CD4-positive, alpha-beta memory T cell (primary cell): ENCODE measurements around the gene PTCH2. TPM values are rescaled to one million over a fixed set of nuclear protein-coding genes. Genes with fewer than 3 reads are reported as not detected.

Experiments
- CTCF ChIA-PET: fragments of 350-600 bp; sonication (Branson Sonifier 250); formaldehyde crosslinking; loops from one replicate; lab custom pipeline; 2021; ENCODE audit warnings: inconsistent platforms; ENCODE audit not compliant: partially characterized antibody; lab: Charles Lee
- POLR2A ChIA-PET: fragments of 350-600 bp; sonication (Branson Sonifier 250); formaldehyde crosslinking; loops from one replicate; lab custom pipeline; 2021; ENCODE audit not compliant: partially characterized antibody; lab: Charles Lee
- DNase-seq, 5 donors: peaks; one replicate each; pipeline versions ENCODE4 v3.0.0 to v3.0.0-alpha.2; 2020 to 2022; ENCODE audit warnings: mixed read lengths in 1 of 5
- H3K27ac ChIP-seq: one replicate; pipeline ENCODE4 v1.7.0; 2013; ENCODE audit warnings: low read depth, low read length
- H3K27me3 ChIP-seq: 2 replicates; pipeline ENCODE4 v1.7.0; 2013; ENCODE audit warnings: mild to moderate bottlenecking, low read length, moderate library complexity; ENCODE audit not compliant: insufficient read depth
- H3K36me3 ChIP-seq: 2 replicates; pipeline ENCODE4 v1.7.0; 2013; ENCODE audit warnings: mild to moderate bottlenecking, low read length, moderate library complexity; ENCODE audit not compliant: insufficient read depth
- H3K4me1 ChIP-seq: 2 replicates; pipeline ENCODE4 v1.7.0; 2013; ENCODE audit warnings: mild to moderate bottlenecking, low read length, moderate library complexity; ENCODE audit not compliant: insufficient read depth
- H3K4me3 ChIP-seq, 2 donors: one replicate each; pipeline ENCODE4 v1.7.0; 2013; ENCODE audit warnings: low read length in 2 of 2, mild to moderate bottlenecking in 1 of 2
- H3K9me3 ChIP-seq, 2 donors: one replicate each; pipeline ENCODE4 v1.7.0; 2013; ENCODE audit warnings: low read length in 2 of 2, control low read depth in 1 of 2; ENCODE audit not compliant: control insufficient read depth in 1 of 2
- H3K27ac Mint-ChIP-seq, 7 donors: one replicate each; pipeline ENCODE4 v1.8.0; 2020 to 2021; ENCODE audit warnings: mixed read lengths in 7 of 7, mild to moderate bottlenecking in 6 of 7, inconsistent platforms in 3 of 7, moderate library complexity in 3 of 7
- H3K27me3 Mint-ChIP-seq, 2 donors: one replicate each; pipeline ENCODE4 v1.8.0; 2020 to 2021; ENCODE audit warnings: mixed read lengths in 2 of 2
- H3K36me3 Mint-ChIP-seq, 2 donors: one replicate each; pipeline ENCODE4 v1.8.0; 2020 to 2021; ENCODE audit warnings: mixed read lengths in 2 of 2, inconsistent platforms in 1 of 2, mild to moderate bottlenecking in 1 of 2
- H3K4me1 Mint-ChIP-seq, 4 donors: one replicate each; pipeline ENCODE4 v1.8.0; 2020 to 2021; ENCODE audit warnings: mixed read lengths in 4 of 4, mild to moderate bottlenecking in 1 of 4
- H3K4me3 Mint-ChIP-seq, 8 donors: one replicate each; pipeline ENCODE4 v1.8.0; 2020 to 2021; ENCODE audit warnings: mixed read lengths in 8 of 8, mild to moderate bottlenecking in 7 of 8, moderate library complexity in 6 of 8, inconsistent platforms in 3 of 8
- H3K9me3 Mint-ChIP-seq, 8 donors: one replicate each; pipeline ENCODE4 v1.8.0; 2020 to 2021; ENCODE audit warnings: mixed read lengths in 8 of 8, mild to moderate bottlenecking in 5 of 8, inconsistent platforms in 3 of 8, moderate library complexity in 1 of 8
- intact Hi-C: fragments of 100-400 bp; cut with micrococcal nuclease; formaldehyde crosslinking; loops from one replicate; pipeline ENCODE4 v1.15.1; 2023
- polyA plus RNA-seq, 2 donors: library from polyadenylated mRNA; unstranded; fragments of 300-500 nt; fragmentation: Illumina TruSeq; gene quantifications; one replicate each; pipeline ENCODE4 v1.2.3, GENCODE V29; 2021
- total RNA-seq, 2 experiments: library from RNA; stranded (reverse); gene quantifications; one replicate each; pipeline ENCODE4 v1.2.3, GENCODE V29; 2021

PTCH2 gene
- total and polyA plus RNA-seq, 4 experiments from 2014 or later: 0.20 to 1.4 (median 1.3) TPM; not detected in 1

- peak overlapping the region in 2 of 7 donors; percentile 19 to 80 for H3K27ac Mint-ChIP-seq
- intact Hi-C loops: no loop called here
- H3K4me1 ChIP-seq: no peaks in the 10 kb centered on the region
- POLR2A ChIA-PET: no interaction called here
- no peak overlapping the region for H3K4me3 ChIP-seq
- H3K27me3 ChIP-seq: no peaks in the 10 kb centered on the region
- H3K36me3 ChIP-seq: no peaks in the 10 kb centered on the region
- no peaks in the 10 kb centered on the region for H3K4me1 Mint-ChIP-seq
- H3K9me3 ChIP-seq: no peaks in the 10 kb centered on the region
- no peaks in the 10 kb centered on the region for H3K27me3 Mint-ChIP-seq
- H3K27ac ChIP-seq: no peak overlapping the region
- DNase-seq: no peak
- no peaks in the 10 kb centered on the region for H3K9me3 Mint-ChIP-seq
- H3K4me3 Mint-ChIP-seq: no peak overlapping the region
- CTCF ChIA-PET: interaction anchor here (1.2 kb wide), 1 partner anchor 14 kb away, joined by 3 read pairs; no protein-coding TSS in a partner anchor
- peaks cover 39 to 42% of the 10 kb centered on the region in 2 donors for H3K36me3 Mint-ChIP-seq
Measured at GRCh38 chr1:44870096-44870495, 27.0 kb upstream of the PTCH2 start.

- Mint-ChIP-seq H3K27me3 (no peaks in the 10 kb centered on the region), H3K4me3 (no peak overlapping the region), H3K4me1 (no peaks in the 10 kb centered on the region), H3K27ac (no peak overlapping the region), H3K36me3 (peaks cover 29 to 31% of the 10 kb centered on the region in 2 donors), H3K9me3 (no peaks in the 10 kb centered on the region)
- ChIA-PET CTCF (interaction anchor here (0.6 kb wide), 1 partner anchor 1312 kb away, joined by 4 read pairs; no protein-coding TSS in a partner anchor), POLR2A (no interaction called here)
- no peaks in the 10 kb centered on the region for H3K4me1 ChIP-seq
- H3K4me3 ChIP-seq: no peak overlapping the region
- no peak overlapping the region for H3K27ac ChIP-seq
- intact Hi-C loops: no loop called here
- no peaks in the 10 kb centered on the region for H3K27me3 ChIP-seq
- no peaks in the 10 kb centered on the region for H3K36me3 ChIP-seq
- H3K9me3 ChIP-seq: no peaks in the 10 kb centered on the region
- DNase-seq: no peak
Measured at GRCh38 chr1:44867801-44868200, 24.7 kb upstream of the PTCH2 start.

GRCh38 chr1:44862829-44863401, 19.9 kb upstream of the PTCH2 start:
- Histone ChIP-seq H3K9me3 (no peaks in the 10 kb centered on the region), H3K4me3 (no peak overlapping the region), H3K4me1 (no peaks in the 10 kb centered on the region), H3K36me3 (no peaks in the 10 kb centered on the region), H3K27ac (no peak overlapping the region), H3K27me3 (no peaks in the 10 kb centered on the region)
- H3K27me3 Mint-ChIP-seq: no peaks in the 10 kb centered on the region
- H3K4me3 Mint-ChIP-seq: no peak overlapping the region
- peaks cover 11 to 13% of the 10 kb centered on the region in 2 donors for H3K36me3 Mint-ChIP-seq
- no peak for DNase-seq
- H3K9me3 Mint-ChIP-seq: no peaks in the 10 kb centered on the region
- POLR2A ChIA-PET: no interaction called here
- CTCF ChIA-PET: no interaction called here
- peak overlapping the region in 1 of 7 donors; percentile 60 for H3K27ac Mint-ChIP-seq
- no peaks in the 10 kb centered on the region for H3K4me1 Mint-ChIP-seq
- intact Hi-C loops: no loop called here

GRCh38 chr1:44860891-44861425, 17.9 kb upstream of the PTCH2 start:
- H3K27ac ChIP-seq: no peak overlapping the region
- H3K4me3 ChIP-seq: no peak overlapping the region
- DNase-seq: no peak
- ChIA-PET CTCF (no interaction called here), POLR2A (no interaction called here)
- peaks cover 11 to 14% of the 10 kb centered on the region in 2 donors for H3K36me3 Mint-ChIP-seq
- H3K27me3 Mint-ChIP-seq: no peaks in the 10 kb centered on the region
- H3K9me3 ChIP-seq: no peaks in the 10 kb centered on the region
- no peak overlapping the region for H3K4me3 Mint-ChIP-seq
- no peak overlapping the region for H3K27ac Mint-ChIP-seq
- intact Hi-C loops: no loop called here
- no peaks in the 10 kb centered on the region for H3K4me1 Mint-ChIP-seq
- no peaks in the 10 kb centered on the region for H3K4me1 ChIP-seq
- H3K9me3 Mint-ChIP-seq: no peaks in the 10 kb centered on the region
- H3K27me3 ChIP-seq: no peaks in the 10 kb centered on the region
- no peaks in the 10 kb centered on the region for H3K36me3 ChIP-seq

GRCh38 chr1:44860331-44860730, 17.3 kb upstream of the PTCH2 start:
- Histone ChIP-seq H3K27ac (no peak overlapping the region), H3K27me3 (no peaks in the 10 kb centered on the region), H3K4me3 (no peak overlapping the region), H3K4me1 (no peaks in the 10 kb centered on the region), H3K9me3 (no peaks in the 10 kb centered on the region), H3K36me3 (no peaks in the 10 kb centered on the region)
- Mint-ChIP-seq H3K36me3 (peaks cover 15 to 18% of the 10 kb centered on the region in 2 donors), H3K4me1 (peaks cover 0 to 2% (median 0%) of the 10 kb centered on the region in 4 donors), H3K4me3 (no peak overlapping the region), H3K27me3 (no peaks in the 10 kb centered on the region), H3K9me3 (no peaks in the 10 kb centered on the region), H3K27ac (peak overlapping the region in 1 of 7 donors; percentile 33)
- POLR2A ChIA-PET: no interaction called here
- intact Hi-C loops: no loop called here
- no peak for DNase-seq
- CTCF ChIA-PET: no interaction called here

GRCh38 chr1:44857446-44857845, 14.4 kb upstream of the PTCH2 start:
- Histone ChIP-seq H3K4me1 (no peaks in the 10 kb centered on the region), H3K36me3 (no peaks in the 10 kb centered on the region), H3K27ac (no peak overlapping the region), H3K27me3 (no peaks in the 10 kb centered on the region), H3K4me3 (no peak overlapping the region), H3K9me3 (no peaks in the 10 kb centered on the region)
- ChIA-PET CTCF (no interaction called here), POLR2A (no interaction called here)
- intact Hi-C loops: no loop called here
- H3K9me3 Mint-ChIP-seq: no peaks in the 10 kb centered on the region
- H3K4me3 Mint-ChIP-seq: no peak overlapping the region
- peaks cover 19 to 26% of the 10 kb centered on the region in 2 donors for H3K36me3 Mint-ChIP-seq
- no peaks in the 10 kb centered on the region for H3K27me3 Mint-ChIP-seq
- H3K4me1 Mint-ChIP-seq: peaks cover 0 to 2% (median 0%) of the 10 kb centered on the region in 4 donors
- no peak for DNase-seq
- H3K27ac Mint-ChIP-seq: peak overlapping the region in 1 of 7 donors; percentile 7

GRCh38 chr1:44855742-44856141, 12.7 kb upstream of the PTCH2 start:
- intact Hi-C loops: no loop called here
- no peak overlapping the region for H3K27ac Mint-ChIP-seq
- CTCF ChIA-PET: no interaction called here

More at GRCh38 chr1:44855742-44856141, 12.7 kb upstream of the PTCH2 start:
- H3K27ac ChIP-seq: no peak overlapping the region
- H3K36me3 Mint-ChIP-seq: peaks cover 21 to 33% of the 10 kb centered on the region in 2 donors
- no peak overlapping the region for H3K4me3 Mint-ChIP-seq
- H3K27me3 Mint-ChIP-seq: no peaks in the 10 kb centered on the region
- H3K36me3 ChIP-seq: no peaks in the 10 kb centered on the region
- no peak for DNase-seq
- no peaks in the 10 kb centered on the region for H3K9me3 Mint-ChIP-seq
- H3K4me1 Mint-ChIP-seq: peaks cover 0 to 2% (median 0%) of the 10 kb centered on the region in 4 donors
- H3K9me3 ChIP-seq: no peaks in the 10 kb centered on the region
- H3K4me1 ChIP-seq: no peaks in the 10 kb centered on the region
- POLR2A ChIA-PET: no interaction called here
- no peak overlapping the region for H3K4me3 ChIP-seq
- no peaks in the 10 kb centered on the region for H3K27me3 ChIP-seq
